ENCODE data around the gene JADE1.

Gene JADE1

GRCh38 chr4:128915544-128915943 is 106.0 kb downstream of the JADE1 start:
- no peak for DNase-seq (ENCODE audit: low read depth in 2 of 2)
- H3K4me3 ChIP-seq (replicated peaks in 1 of 2; ENCODE audit: low read depth in 2 of 2, low read length in 2 of 2), result no peak overlapping the region

GRCh38 chr4:128916832-128917231 is 107.3 kb downstream of the JADE1 start:
- no peak for TF ChIP-seq CTCF (IDR thresholded peaks at IDR 0.05; ENCODE audit: low read depth, low read length)
- no peak overlapping the region for H3K4me3 ChIP-seq (replicated peaks in 1 of 2; ENCODE audit: low read depth in 2 of 2, low read length in 2 of 2)

More at GRCh38 chr4:128915544-128915943, 106.0 kb downstream of the JADE1 start:
- no peak for TF ChIP-seq CTCF (IDR thresholded peaks at IDR 0.05; ENCODE audit: low read depth, low read length)

GRCh38 chr4:128917781-128918180 is 108.3 kb downstream of the JADE1 start:
- no peak for TF ChIP-seq CTCF (IDR thresholded peaks at IDR 0.05; ENCODE audit: low read depth, low read length)
- DNase-seq (ENCODE audit: low read depth in 2 of 2), result no peak
- no peak overlapping the region for H3K4me3 ChIP-seq (replicated peaks in 1 of 2; ENCODE audit: low read depth in 2 of 2, low read length in 2 of 2)

More at GRCh38 chr4:128916832-128917231, 107.3 kb downstream of the JADE1 start:
- no peak for DNase-seq (ENCODE audit: low read depth in 2 of 2)

- no peak for TF ChIP-seq CTCF (IDR thresholded peaks at IDR 0.05; ENCODE audit: low read depth, low read length)
- no peak overlapping the region for H3K4me3 ChIP-seq (replicated peaks in 1 of 2; ENCODE audit: low read depth in 2 of 2, low read length in 2 of 2)
- no peak for DNase-seq (ENCODE audit: low read depth in 2 of 2)
Observed at GRCh38 chr4:128921954-128922353, 112.5 kb downstream of the JADE1 start.
